GM19468 (cell line): ENCODE results near the gene TSTD2.
A peak's percentile ranks its signal among the peaks of the same experiment; 100 is the strongest.

Experiments
- ATAC-seq: cut with Tn5 transposase; IDR thresholded peaks from one replicate; pipeline ENCODE4 v1.9.1; 2021; ENCODE audit warnings: mild to moderate bottlenecking, moderate library complexity, moderate number of reproducible peaks; ENCODE audit not compliant: unreplicated experiment; ENCODE audit errors: extremely low read depth

The TSTD2 gene

DNA sequence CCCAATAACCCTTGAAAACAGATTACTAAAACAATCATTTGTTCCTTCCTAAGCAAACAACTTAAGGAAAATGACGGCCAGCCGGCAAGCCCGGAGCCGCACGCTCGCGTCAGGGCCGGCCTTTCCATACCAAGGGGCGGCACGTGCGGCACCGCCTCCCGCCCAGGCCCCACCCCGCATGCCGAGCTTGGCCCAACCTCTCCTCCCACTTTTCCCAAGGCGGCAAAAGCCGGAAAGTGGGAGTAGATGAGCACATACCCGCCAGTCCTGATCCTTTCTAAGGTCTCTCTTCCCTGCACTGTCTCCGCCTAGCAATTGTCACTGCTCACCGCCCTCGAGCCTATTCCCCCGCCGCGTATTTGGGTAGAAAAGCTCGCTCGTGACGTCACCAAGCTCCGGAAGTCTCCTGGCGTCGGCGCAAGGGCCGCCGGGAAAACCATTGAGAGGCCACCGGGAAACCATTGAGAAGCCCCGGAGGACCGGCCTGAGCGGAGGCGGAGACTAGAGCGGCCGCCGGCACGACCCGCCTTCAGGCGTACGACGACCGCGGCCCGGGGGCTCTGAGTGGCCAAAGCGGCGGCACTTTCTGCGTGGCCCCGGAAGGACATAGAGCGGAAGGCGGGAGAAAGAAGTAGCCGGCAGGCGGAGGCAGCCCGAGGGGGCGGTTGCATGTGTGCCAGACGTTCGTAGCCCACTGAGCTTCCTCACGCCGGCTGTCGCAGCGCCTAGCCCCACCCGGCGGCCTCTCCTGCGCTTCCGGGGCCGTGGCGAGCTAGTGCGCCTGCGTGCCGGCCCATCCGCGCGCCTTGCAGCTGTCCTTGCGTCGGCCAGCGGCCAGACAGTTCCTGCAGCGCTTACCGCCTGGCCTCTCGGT lies at the start of gene TSTD2, which contains the start of gene NCBP1:
Gene TSTD2 (minus strand): TSS at position 384 of the 874 bp plus-strand sequence. CDS start 5,806 bp downstream, outside the sequence.
Gene NCBP1 (plus strand): TSS at position 837 of the 874 bp plus-strand sequence. CDS start 61 bp downstream, outside the sequence.
- ATAC-seq, result peak; percentile 82

DNA sequence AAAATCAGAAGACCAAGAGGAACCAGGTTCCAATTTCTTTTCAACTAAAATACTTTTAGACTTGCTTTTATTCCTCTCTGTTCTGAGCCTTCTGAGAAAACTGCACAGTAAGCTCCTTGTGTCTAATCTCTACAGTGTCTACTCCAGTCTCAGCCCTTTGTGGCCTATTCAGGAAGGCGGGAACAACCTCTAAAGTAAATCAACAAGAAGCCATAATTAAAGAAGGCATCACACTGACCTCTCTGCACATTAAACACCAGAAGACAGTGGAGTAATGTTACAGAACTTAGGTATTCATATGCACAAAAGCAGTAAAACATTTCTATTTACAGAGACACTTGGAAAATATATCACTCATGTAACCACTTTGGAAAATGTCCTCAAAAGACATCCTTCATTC lies 49.1 kb upstream of the TSTD2 start:
- no peak for ATAC-seq

DNA sequence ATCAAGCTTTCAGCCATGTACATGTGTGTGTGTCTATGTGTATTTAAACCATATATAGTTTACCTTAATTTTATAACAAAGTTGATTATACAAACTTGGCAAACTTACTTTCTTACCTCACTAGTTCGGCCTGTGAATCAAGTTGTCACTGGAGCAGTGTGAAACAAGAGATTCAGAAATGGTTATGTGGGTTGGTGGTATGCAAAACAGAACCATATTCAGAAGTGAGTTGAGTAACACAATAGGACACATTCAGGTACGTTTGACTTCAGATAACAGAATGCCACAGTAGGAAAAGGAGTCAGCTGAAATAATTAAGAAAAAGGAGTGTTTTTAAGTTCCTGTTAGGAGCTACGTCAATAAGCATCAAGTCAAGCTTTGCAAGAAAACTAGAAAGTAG lies 42.5 kb upstream of the TSTD2 start:
- no peak for ATAC-seq

DNA sequence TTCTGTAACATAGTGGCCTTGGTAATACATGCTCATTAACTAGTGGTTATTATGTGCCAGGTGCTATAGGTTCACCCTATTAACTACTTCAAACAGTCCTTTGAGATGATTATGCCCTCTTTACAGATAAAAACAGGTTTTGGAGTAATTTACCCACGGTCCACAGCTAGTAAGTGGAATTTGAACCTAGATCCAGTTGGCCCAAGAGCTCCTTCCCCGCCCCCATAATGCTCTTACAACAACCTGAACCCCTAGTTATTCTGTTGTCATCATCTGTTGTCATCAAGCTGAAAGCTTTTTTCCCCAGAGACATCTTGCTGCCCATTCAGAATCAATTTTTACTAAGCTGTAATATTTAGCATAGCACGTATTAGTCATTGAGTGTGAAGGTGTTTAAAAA lies 40.8 kb upstream of the TSTD2 start:
- no peak for ATAC-seq

DNA sequence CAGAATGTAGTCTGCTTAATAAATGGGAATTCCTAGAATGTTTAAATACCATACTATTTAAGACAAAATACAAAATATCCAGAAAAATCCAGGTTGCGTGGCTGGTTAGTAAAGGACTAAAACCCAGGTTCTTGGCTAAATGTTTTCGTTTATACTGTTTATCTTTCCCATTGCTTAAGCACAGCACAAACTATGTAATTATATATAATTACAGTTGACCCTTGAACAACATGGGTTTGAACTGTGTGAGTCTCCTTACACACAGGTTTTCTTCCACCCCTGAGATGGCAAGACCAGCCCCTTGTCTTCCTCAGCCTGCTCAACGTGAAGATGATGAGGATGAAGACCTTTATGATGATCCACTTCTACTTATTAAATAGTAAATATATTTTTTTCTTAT lies 39.2 kb upstream of the TSTD2 start:
- ATAC-seq, result no peak

DNA sequence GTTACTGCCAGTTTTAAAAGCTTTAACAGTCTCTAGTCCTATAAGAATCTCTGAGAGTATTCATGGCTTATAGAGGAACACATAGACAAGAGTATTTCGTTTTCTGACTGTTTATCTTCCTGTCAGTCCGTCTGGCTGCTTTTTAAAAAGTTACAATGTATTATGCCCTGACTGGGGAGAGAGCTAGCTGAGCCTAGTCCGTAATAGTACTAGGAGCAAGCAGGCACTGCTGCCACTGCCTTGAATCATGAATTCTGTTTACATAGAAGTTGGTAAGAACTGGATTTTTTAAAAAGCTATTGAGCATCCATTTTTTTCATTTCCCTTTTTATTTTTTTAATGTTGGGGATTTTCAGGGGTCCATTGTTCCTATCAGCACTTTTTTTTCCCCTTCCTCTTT lies 37.4 kb upstream of the TSTD2 start:
- ATAC-seq, result no peak

DNA sequence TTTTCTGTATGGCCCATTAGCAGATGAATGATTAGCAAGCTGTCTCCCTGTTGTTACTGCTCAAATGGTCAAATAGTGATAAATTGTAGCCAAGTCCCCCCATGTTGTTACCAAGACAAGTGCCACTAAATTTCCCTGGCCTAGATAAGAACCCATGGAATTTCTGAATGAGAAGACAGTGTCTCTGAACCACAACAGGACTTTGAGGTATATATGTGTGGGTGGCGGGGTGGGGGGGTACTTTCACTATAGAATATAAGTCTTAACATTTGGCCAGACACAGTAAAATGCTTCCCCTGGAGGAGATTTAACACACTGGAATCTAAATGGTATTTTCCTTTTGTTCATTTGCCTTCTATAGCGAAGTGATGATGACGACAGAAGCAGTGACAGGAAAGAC lies 35.3 kb upstream of the TSTD2 start:
- ATAC-seq, result no peak

DNA sequence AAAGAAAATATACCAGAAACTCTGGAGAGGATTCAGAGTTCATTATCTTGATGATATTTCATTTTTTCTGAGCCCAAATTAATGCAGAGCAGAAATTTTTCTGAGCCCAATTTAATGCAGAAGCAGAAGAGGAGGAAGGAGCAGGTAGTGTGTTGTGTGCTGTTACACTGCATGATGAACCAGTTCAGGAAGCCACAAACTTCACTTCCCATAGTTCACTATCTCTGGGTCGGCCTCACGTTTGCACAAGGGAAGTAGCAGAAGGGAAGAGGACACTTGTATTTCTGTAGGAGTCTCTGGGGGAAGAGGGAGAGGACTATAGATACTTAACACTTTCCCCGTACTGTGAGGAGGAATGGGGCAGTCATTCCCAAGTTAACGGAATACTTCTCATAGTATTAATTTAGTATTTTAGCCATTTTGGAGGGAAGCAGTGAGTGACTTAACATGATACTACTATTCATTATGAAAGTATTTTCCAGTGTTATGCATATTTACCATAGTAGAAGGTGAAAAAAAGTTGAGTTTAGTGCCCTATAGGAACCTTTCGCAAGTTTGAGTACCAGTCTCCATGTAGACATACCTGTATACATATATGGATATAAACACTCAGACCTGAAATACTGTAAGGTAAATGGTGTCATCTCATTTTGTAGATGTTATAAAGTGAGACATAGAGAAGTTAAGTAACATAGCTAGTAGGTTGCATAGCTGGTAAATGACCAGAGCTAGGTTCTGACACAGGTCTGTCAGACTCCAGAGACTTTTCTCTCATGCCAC lies 33.9 kb upstream of the TSTD2 start:
- no peak for ATAC-seq

DNA sequence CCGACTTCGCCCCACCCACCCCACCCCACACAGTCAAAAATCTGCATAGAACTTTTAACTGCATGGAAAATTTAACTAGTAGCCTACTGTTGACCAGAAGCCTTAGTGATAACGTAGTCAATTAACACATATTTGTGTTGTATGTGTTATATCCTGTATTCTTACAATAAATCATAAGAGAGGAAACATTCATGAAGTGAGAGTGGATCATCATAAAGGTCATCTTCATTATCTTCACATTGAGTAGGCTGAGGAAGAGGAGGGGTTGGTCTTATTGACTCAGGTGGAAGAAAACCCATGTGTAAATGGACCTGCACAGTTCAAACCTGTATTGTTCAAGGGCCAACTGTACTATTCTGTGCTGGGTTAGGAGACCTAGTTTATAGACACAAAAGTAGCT lies 32.6 kb upstream of the TSTD2 start:
- no peak for ATAC-seq

DNA sequence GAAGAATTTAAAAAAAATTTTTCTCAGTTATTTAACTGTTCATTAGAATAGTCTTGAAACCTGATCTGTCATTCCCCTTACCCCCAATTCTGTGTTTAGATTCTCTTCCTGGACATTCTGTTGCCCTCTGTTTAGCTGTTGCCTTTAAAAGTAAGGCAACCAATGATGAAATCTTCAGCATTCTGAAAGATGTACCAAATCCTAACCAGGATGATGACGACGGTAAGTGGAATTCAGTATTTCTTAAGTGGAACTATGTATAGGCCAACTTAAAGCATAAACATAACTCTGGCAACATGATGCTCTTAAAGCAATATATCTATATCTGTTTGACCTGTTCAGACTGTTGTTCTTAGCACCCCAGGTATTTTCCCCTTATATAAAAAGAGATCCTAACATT lies 27.7 kb upstream of the TSTD2 start:
- no peak for ATAC-seq

DNA sequence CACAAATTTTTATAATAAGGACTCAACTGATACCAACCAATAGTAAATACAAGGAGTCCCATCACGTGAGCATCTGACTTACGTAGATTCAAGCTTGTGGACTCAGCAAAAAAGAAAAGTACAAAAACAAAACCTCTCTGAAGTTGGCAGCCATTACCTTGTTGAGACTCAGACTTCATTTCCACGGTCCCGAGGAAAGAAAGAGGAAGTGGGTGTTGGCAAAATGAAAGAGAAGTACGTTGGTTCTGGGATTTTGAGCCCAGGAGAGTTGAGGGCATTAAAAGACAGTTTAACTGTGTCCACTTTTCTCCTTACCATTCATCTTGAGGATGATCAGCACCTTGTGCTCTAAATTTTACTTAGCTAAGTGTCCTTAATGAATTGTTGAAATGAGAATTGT lies 27.2 kb upstream of the TSTD2 start:
- ATAC-seq, result no peak

DNA sequence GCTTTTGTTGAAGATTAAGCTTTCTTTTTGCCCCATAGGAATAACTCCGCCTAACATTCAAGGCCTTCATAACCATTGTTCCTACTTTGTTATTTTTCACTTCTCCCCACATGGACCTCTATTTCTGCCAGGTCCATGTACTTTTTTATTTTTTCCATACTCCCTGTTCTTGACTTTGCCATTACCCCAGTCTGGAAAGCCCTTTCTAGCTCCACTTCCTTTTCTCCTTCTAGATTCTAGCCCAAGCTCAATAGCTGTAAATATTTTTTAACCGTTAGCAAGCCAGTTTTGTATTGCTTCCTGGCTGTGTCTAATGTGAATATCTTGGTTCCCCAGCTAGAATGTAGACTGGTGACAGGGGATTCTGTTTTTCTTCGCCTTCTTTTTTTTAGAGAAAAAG lies 26.6 kb upstream of the TSTD2 start:
- ATAC-seq, result no peak

DNA sequence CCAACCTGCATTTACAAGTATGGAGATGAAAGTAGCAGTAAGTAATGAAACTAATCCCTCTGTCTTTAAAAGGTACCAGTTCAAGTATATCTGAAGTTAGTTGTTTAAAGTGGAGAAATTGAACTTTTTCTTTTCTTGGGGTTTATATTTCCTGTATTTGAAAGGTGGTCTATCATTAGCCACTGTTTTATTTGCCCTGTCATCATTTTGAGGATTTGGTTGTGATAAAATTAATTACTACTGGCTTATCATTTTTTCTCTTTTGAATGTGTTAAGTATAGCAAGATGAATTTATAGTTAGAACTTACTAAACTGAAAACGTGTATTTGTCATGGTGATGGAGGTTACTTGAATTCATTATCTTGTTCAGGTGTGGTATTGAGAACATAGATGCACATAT lies 25.5 kb upstream of the TSTD2 start:
- ATAC-seq, result no peak

DNA sequence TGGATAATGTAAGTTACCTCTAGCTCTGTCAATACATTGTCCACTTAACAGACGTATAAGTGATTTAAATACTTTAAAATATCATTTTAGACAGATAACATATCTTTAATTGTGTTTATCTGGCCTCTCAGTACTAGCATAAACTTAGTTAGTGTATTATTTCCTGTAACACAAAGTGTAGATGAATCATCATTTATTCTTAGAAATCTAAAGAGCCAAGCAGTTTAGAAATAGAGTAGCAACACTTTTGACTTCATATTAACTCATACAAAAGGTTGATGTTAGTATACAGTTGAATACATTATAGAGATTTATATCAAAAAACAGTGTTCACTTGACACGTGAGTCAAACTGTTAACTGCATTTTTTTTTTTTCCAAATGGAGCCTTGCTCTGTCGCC lies 18.5 kb upstream of the TSTD2 start:
- no peak for ATAC-seq

DNA sequence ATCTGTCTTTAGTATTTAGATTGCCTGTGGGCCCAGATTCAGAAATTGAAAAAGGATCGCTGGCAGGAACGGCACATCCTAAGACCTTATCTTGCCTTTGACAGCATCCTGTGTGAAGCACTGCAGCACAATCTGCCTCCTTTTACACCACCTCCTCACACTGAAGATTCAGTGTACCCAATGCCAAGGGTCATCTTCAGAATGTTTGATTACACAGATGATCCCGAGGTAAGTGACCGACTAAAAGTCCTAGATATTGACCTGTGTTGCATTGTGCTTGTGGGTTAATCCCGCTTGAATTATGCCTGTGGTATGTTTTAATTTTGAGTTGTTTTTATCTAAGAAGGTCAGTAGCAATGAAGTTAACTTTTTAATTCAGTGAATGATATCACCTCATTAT lies 14.8 kb upstream of the TSTD2 start:
- ATAC-seq, result no peak

DNA sequence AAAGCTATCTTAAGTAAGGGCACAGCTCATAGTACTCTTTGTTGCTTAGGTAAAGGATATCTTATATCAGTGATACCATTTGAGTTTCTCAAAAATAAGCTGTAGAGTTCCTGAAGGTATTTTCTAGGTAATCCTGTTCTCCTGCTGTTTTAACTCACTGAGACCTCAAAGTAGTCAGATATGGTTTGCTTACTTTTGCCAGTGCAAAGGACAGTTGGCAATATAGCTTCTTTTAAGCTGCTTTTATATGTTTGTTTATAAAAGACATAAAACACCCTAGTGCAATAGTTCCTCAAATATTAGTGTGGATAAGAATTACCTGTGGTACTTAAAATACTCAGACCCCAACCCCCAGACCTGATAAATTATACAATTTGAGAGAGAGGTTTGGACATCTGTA lies 12.6 kb upstream of the TSTD2 start:
- no peak for ATAC-seq

DNA sequence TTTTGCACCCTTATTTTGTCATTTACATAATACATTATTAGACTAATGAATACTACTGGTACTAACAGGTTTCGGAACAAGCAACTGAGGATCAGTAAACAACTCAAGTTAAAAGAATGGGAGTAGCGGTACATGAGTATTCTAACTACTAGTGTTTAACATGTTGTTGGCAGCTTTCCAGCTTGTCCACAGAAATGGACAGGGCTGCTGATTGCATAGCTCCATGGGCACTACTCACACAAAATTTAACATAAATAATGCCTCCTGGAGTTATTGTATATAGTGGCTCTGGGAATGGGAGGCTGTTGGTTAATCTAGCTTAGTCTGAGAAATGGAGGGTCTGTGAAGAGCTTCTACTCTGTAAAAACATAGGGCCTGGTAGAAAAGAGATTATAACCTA lies 7.2 kb upstream of the TSTD2 start:
- no peak for ATAC-seq

DNA sequence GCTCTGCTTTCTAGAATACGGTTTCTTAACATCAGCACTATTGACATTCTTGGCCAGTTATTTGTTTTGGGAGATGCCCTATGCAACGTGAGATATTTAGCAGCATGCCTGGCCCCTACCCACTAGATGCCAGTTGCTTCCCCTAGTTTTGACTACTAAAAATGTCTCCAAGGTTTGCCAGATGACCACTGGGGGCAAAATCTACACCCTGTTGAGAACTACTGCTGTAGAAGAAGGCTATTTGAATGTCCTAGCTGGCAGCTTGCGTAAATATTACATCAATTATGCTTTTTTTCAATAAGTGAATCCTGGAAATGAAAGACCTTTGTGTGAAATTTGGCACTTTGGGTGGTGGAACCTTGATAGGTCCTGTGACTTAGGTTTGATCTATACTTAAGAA lies 5.5 kb upstream of the TSTD2 start:
- ATAC-seq, result no peak

DNA sequence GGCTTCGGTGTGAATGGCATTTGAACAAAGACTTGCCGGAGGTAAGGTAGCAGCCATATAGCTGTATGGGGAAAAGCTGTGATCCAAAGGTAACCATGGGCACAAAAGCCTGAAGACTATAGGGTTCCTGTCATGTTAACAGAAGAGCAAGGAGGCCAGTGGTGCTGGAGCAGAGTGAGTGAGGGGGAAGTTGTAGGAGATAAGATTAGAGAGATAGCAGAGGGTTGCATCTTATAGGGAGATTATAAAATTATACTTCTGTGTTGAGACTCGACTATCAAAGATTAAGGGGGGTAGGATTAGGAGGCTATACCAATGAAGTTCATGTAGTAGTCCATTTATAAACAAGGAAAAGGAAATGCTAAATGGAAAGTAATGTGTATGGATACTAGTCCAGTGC lies 3.7 kb upstream of the TSTD2 start:
- no peak for ATAC-seq

DNA sequence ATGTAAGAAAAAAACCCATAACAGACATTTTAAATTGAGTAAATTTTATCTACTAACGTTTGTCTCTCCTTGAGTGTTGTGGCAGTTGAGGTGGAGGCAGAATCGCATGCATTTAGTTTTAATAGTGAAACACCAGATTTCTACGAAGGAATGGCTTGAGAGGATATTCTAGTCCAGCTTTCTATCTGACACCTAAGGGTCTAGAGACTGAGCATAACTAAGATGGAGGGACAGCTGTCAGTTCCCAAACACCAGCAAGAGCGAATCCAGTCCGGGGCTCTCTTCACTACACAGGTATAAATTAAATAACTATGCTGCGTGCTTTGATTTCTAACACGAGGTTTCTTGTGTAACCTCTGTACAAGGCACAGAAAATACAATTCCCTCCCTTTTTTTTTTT lies 1.9 kb upstream of the TSTD2 start:
- no peak for ATAC-seq

DNA sequence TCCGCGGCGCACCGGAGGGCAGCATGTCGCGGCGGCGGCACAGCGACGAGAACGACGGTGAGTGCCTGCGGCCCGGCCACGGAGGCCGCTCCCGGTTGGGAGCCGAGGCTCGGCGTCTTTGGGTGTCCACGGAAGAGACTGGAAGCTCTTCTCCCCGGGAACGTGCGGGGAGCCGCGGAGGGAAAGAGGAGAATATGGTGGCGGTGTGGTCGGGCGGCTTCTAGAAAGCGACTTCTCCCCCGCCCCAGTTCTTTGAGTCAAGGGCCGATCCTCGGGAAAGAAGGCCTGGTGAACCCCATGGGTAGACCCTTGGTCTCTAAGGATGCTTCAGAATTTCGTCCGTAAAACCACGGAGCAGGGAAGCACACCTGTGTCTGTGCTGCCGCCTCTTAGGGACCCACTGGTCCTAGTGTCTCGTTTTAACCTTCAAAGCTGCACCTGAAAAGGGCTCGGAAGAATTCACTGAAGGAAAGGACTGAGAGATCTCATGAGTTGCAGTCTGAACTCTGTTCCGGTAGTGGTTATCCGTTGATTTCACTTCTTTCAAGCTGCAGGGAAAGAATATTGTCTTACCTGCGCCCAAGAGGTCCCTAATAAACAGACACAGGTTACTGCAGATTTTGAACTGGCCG lies 807 bp upstream of the TSTD2 start:
- ATAC-seq, result no peak
